Lower lobe of right lung (tissue), 2 donors: ENCODE measurements around the gene PHACTR3. TPM values are rescaled to one million over a fixed set of nuclear protein-coding genes. Genes with fewer than 3 reads are reported as not detected.

ENCODE experiments used
- ATAC-seq, 2 donors: fragments of 200-7000 bp; cut with Tn5 transposase; one replicate each; pipeline ENCODE4 v1.9.1; 2020 to 2022; ENCODE audit warnings: mild to moderate bottlenecking in 2 of 2, moderate library complexity in 2 of 2
- DNase-seq: peaks from one replicate; pipeline ENCODE4 v3.0.0-alpha.2; 2020
- H3K27ac ChIP-seq: fragments of 200-600 bp; one replicate; pipeline ENCODE4 v1.8.0; 2022
- H3K27me3 ChIP-seq: fragments of 200-600 bp; one replicate; pipeline ENCODE4 v1.8.0; 2022; ENCODE audit warnings: low read depth
- H3K36me3 ChIP-seq: fragments of 200-600 bp; one replicate; pipeline ENCODE4 v1.8.0; 2022; ENCODE audit warnings: mild to moderate bottlenecking
- H3K4me1 ChIP-seq: fragments of 200-600 bp; one replicate; pipeline ENCODE4 v1.8.0; 2022
- H3K4me3 ChIP-seq: fragments of 200-600 bp; one replicate; pipeline ENCODE4 v1.8.0; 2022; ENCODE audit warnings: mild to moderate bottlenecking
- H3K9me3 ChIP-seq: fragments of 200-600 bp; one replicate; pipeline ENCODE4 v1.8.0; 2022
- intact Hi-C: fragments of 100-400 bp; cut with DNase I; formaldehyde crosslinking; loops from one replicate; pipeline ENCODE4 v1.11.0; 2022
- total RNA-seq: library from RNA; stranded (reverse); fragmentation: NEBNext Ultra II Directional; extraction: Animal tissue kit (Norgen Biotek cat#: 25700); gene quantifications from one replicate; pipeline ENCODE4 v1.2.1, GENCODE V29; 2021
- TF ChIP-seq, protein P1 (sequence below): fragments of 200-600 bp; IDR thresholded peaks from one replicate; pipeline ENCODE4 v1.8.0; 2022; ENCODE audit warnings: antibody characterized with exemption, mild to moderate bottlenecking
- donor health status: DM: no; HTN: yes; CAD: no; lungs with severe emphysema.

The PHACTR3 gene
- total RNA-seq, 1 donor from 2014 or later, result 9.0 TPM

DNA sequence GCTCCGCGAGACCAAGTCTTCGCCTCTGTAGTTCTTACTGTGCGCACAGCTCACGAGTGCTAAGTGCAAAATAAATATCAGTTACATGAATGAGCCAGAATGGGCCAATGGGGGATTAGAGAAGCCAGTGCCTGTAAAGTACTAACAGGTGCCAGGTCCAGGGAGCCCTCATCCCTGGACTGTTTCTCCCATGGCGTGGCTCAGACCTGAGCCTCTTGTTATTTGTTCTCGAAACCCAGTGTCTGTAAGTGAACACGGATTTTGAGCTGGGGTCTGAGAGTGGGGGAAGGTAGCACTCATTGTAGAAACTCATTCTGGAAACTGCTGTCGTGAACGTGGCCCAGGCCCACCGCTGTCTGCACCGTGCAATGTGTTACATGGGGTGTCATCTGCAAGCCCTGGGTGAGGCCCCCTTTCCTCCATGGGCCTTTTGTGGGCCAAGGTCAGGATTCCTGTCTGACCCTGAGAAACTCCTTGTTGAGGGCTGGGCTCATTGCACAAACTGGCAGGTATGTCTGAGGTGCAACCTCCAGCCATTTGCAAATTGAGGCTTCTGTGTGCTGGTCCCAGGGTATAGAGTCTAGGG is 174.4 kb downstream of the PHACTR3 start:
- Histone ChIP-seq H3K4me1 (no peaks in the 10 kb centered on the region), H3K4me3 (no peak overlapping the region), H3K36me3 (no peaks in the 10 kb centered on the region), H3K27me3 (peaks cover 6% of the 10 kb centered on the region), H3K27ac (no peak overlapping the region), H3K9me3 (no peaks in the 10 kb centered on the region)
- no peak for ATAC-seq
- intact Hi-C loops, result no loop called here
- TF ChIP-seq, protein P1, sequence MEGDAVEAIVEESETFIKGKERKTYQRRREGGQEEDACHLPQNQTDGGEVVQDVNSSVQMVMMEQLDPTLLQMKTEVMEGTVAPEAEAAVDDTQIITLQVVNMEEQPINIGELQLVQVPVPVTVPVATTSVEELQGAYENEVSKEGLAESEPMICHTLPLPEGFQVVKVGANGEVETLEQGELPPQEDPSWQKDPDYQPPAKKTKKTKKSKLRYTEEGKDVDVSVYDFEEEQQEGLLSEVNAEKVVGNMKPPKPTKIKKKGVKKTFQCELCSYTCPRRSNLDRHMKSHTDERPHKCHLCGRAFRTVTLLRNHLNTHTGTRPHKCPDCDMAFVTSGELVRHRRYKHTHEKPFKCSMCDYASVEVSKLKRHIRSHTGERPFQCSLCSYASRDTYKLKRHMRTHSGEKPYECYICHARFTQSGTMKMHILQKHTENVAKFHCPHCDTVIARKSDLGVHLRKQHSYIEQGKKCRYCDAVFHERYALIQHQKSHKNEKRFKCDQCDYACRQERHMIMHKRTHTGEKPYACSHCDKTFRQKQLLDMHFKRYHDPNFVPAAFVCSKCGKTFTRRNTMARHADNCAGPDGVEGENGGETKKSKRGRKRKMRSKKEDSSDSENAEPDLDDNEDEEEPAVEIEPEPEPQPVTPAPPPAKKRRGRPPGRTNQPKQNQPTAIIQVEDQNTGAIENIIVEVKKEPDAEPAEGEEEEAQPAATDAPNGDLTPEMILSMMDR, result no peak
- DNase-seq, result no peak

GRCh38 chr20:59779656-59780380 is 175.5 kb downstream of the PHACTR3 start:
- H3K4me3 ChIP-seq, result no peak overlapping the region
- H3K4me1 ChIP-seq, result no peaks in the 10 kb centered on the region
- no peak for DNase-seq
- no peak for ATAC-seq
- no peaks in the 10 kb centered on the region for H3K36me3 ChIP-seq
- peaks cover 7% of the 10 kb centered on the region for H3K27me3 ChIP-seq
- H3K9me3 ChIP-seq, result no peaks in the 10 kb centered on the region
- intact Hi-C loops, result loop anchor here (10.0 kb wide), 1 partner anchor 65 kb away; no protein-coding TSS in a partner anchor
- TF ChIP-seq, protein P1, result no peak
- no peak overlapping the region for H3K27ac ChIP-seq

GRCh38 chr20:59780494-59781185 is 176.3 kb downstream of the PHACTR3 start:
- no peaks in the 10 kb centered on the region for H3K4me1 ChIP-seq
- no peaks in the 10 kb centered on the region for H3K36me3 ChIP-seq
- no peak for DNase-seq
- H3K4me3 ChIP-seq, result no peak overlapping the region
- H3K27ac ChIP-seq, result no peak overlapping the region
- intact Hi-C loops, result loop anchor here (10.0 kb wide), 1 partner anchor 64 kb away; no protein-coding TSS in a partner anchor
- peaks cover 7% of the 10 kb centered on the region for H3K27me3 ChIP-seq
- no peak for ATAC-seq
- TF ChIP-seq, protein P1, result no peak
- H3K9me3 ChIP-seq, result no peaks in the 10 kb centered on the region

DNA sequence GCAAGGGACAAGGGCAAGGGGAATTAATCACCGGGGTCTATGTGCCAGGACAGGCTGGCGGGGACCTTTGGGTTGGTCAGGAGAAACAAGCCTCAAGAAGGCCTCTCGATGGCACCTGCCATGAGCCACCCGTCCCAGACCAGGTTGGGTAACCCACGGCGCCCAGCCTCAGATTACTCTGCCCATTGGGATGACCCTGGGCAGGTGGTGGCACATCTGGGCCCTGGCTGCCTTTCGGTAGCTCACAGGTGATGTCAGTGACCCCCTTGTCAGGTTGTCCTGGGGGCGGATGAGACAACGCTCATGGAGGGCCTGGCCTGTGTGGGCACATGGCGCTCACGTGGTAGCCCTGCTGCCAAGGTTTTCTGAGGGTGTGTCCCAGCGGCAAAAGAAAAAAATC is 176.9 kb downstream of the PHACTR3 start:
- Histone ChIP-seq H3K27ac (no peak overlapping the region), H3K36me3 (no peaks in the 10 kb centered on the region), H3K27me3 (peaks cover 7% of the 10 kb centered on the region), H3K9me3 (no peaks in the 10 kb centered on the region), H3K4me3 (no peak overlapping the region), H3K4me1 (no peaks in the 10 kb centered on the region)
- DNase-seq (no peak), ATAC-seq (no peak)
- intact Hi-C loops, result loop anchor here (10.0 kb wide), 1 partner anchor 64 kb away; no protein-coding TSS in a partner anchor
- TF ChIP-seq, protein P1, result no peak

DNA sequence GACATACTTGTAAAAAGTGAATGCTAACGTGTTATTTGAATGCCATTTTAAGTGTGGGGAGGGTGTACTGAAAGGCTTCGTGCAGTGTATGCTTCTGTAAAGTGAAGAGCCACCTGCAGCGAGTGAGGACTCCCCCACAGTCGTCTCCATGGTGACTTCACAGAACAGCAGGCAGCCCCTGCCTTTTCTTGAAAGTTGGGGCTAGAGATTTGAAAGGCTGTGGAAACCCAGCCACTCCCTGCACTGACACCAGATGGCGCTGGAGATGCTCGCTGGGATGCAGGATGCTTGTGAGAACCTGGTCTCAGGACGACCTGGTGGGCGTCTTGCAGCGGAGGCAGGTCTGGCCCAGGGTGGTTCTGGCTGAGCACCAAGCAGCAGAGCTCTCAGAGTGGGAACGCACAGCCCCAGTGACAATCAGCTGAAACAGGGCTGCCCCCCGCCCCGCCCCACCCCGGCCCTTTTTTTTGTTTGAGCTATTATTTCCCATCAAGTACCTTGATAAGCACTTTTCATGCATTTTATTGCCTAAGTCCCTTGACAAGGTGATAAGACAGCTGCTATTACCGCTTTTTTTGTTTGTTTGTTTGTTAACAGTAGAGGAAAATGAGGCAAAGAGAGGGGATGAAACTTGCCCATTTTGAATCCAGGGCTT is 178.8 kb downstream of the PHACTR3 start:
- DNase-seq, result no peak
- peak; percentile 59 to 61 for ATAC-seq
- no peaks in the 10 kb centered on the region for H3K36me3 ChIP-seq

More for the DNA sequence above, 178.8 kb downstream of the PHACTR3 start:
- Histone ChIP-seq H3K27ac (no peak overlapping the region), H3K27me3 (peaks cover 7% of the 10 kb centered on the region), H3K4me1 (no peaks in the 10 kb centered on the region), H3K9me3 (no peaks in the 10 kb centered on the region), H3K4me3 (no peak overlapping the region)
- TF ChIP-seq, protein P1, result peak; percentile 77
- intact Hi-C loops, result loop anchor here (10.0 kb wide), 1 partner anchor 62 kb away; no protein-coding TSS in a partner anchor
